Astrocyte (in vitro differentiated cells and primary cell): Measurements from ENCODE around the gene CASR.

Source experiments
- EZH2 ChIP-seq: IDR thresholded peaks from 2 replicates; pipeline ENCODE4 v1.6.1; 2012; ENCODE audit warnings: mild to moderate bottlenecking, low read length, inconsistent platforms; ENCODE audit not compliant: insufficient read depth
- TF ChIP-seq, protein P1 (sequence below): IDR thresholded peaks from 2 replicates; pipeline ENCODE4 v1.5.1; 2011; ENCODE audit warnings: low read depth, mild to moderate bottlenecking, inconsistent platforms, low read length, moderate library complexity; ENCODE audit not compliant: insufficient read depth

DNA sequence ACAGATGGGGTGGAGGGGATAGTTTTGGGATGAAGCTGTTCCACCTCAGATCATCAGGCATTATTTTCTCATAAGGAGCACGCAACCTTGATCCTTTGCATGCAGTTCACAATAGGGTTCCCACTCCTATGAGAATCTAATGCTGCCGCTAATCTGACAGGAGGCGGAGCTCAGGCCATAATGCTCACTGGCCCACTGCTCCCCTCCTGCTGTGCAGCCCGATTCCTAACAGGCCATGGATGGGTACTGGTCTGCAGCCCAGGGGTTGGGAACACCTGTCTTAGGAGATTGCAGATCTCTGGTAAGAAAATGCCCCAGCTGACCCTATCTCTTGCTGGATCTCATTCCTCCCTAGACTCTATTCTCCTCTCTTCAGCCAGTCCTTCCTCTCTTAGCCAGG is 148.4 kb downstream of the CASR start:
- TF ChIP-seq, protein P1, sequence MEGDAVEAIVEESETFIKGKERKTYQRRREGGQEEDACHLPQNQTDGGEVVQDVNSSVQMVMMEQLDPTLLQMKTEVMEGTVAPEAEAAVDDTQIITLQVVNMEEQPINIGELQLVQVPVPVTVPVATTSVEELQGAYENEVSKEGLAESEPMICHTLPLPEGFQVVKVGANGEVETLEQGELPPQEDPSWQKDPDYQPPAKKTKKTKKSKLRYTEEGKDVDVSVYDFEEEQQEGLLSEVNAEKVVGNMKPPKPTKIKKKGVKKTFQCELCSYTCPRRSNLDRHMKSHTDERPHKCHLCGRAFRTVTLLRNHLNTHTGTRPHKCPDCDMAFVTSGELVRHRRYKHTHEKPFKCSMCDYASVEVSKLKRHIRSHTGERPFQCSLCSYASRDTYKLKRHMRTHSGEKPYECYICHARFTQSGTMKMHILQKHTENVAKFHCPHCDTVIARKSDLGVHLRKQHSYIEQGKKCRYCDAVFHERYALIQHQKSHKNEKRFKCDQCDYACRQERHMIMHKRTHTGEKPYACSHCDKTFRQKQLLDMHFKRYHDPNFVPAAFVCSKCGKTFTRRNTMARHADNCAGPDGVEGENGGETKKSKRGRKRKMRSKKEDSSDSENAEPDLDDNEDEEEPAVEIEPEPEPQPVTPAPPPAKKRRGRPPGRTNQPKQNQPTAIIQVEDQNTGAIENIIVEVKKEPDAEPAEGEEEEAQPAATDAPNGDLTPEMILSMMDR = no peak
- no peak for TF ChIP-seq EZH2
